ENCODE data around the gene SENP2. TPM values are rescaled to one million over a fixed set of nuclear protein-coding genes. Genes with fewer than 3 reads are reported as not detected.

Gene SENP2
- total RNA-seq, 1 experiment from 2014 or later: 46.4 TPM

- Histone ChIP-seq H3K36me3 (ENCODE audit: low read depth, low read length) (peaks cover 18% of the 10 kb centered on the region), H3K4me1 (ENCODE audit: insufficient read depth, low read length) (peaks cover 55% of the 10 kb centered on the region), H3K27me3 (ENCODE audit: low read length) (no peaks in the 10 kb centered on the region), H3K79me2 (ENCODE audit: low read length) (no peaks in the 10 kb centered on the region), H3K9ac (ENCODE audit: low read length) (no peak overlapping the region), H3F3A (ENCODE audit: low read length, unreplicated experiment) (peaks cover 9% of the 10 kb centered on the region), H3K9me3 (ENCODE audit: low read length) (no peaks in the 10 kb centered on the region), H3K4me3 (ENCODE audit: low read length) (no peak overlapping the region), H3K27ac (ENCODE audit: low read length) (peak overlapping the region; percentile 64), H4K20me1 (ENCODE audit: low read length) (no peaks in the 10 kb centered on the region), H3K9me2 (replicated peaks; ENCODE audit: low read length) (no peaks in the 10 kb centered on the region), H3K4me2 (ENCODE audit: low read length) (peak overlapping the region; percentile 32), H2AFZ (ENCODE audit: low read length) (no peak overlapping the region)
- no peak for DNase-seq
- TSS peak; percentile 13 for BruUV-seq (replicated peaks)
- no peak for ATAC-seq
- TF ChIP-seq EZH2phosphoT487 (IDR thresholded peaks at IDR 0.05; ENCODE audit: borderline replicate concordance, low read length): no peak
- TF ChIP-seq EZH2 (IDR thresholded peaks at IDR 0.05; ENCODE audit: low read length, unreplicated experiment): no peak
- no peak for TF ChIP-seq CTCF (conservative IDR thresholded peaks at IDR 0.05; ENCODE audit: low read depth, low read length)
- POLR2A ChIA-PET (ENCODE audit: unreplicated experiment): interaction anchor here (0.5 to 1.4 kb wide), 3 partner anchors 28 to 153 kb away, joined by 3 read pairs; no protein-coding TSS in a partner anchor
- CTCF ChIA-PET: interaction anchor here (0.6 to 1.1 kb wide), 2 partner anchors 111 to 176 kb away, joined by 3 to 7 read pairs; no protein-coding TSS in a partner anchor
- intact Hi-C loops (cut with micrococcal nuclease): loop anchor here (1.0 kb wide), 1 partner anchor 71 kb away; no protein-coding TSS in a partner anchor
Measured at GRCh38 chr3:185657691-185658503, 71.8 kb downstream of the SENP2 start.

GRCh38 chr3:185658504-185658912 is 72.4 kb downstream of the SENP2 start:
- intact Hi-C loops (cut with micrococcal nuclease): loop anchor here (1.0 kb wide), 1 partner anchor 71 kb away; no protein-coding TSS in a partner anchor
- Histone ChIP-seq H3K4me1 (ENCODE audit: insufficient read depth, low read length) (peaks cover 55% of the 10 kb centered on the region), H3K9me2 (replicated peaks; ENCODE audit: low read length) (no peaks in the 10 kb centered on the region), H3K27ac (ENCODE audit: low read length) (peak overlapping the region; percentile 64), H3K79me2 (ENCODE audit: low read length) (no peaks in the 10 kb centered on the region), H3K36me3 (ENCODE audit: low read depth, low read length) (peaks cover 18% of the 10 kb centered on the region), H2AFZ (ENCODE audit: low read length) (no peak overlapping the region), H3F3A (ENCODE audit: low read length, unreplicated experiment) (peaks cover 9% of the 10 kb centered on the region), H3K9ac (ENCODE audit: low read length) (no peak overlapping the region), H3K9me3 (ENCODE audit: low read length) (no peaks in the 10 kb centered on the region), H3K4me2 (ENCODE audit: low read length) (peak overlapping the region; percentile 32), H3K27me3 (ENCODE audit: low read length) (no peaks in the 10 kb centered on the region), H3K4me3 (ENCODE audit: low read length) (no peak overlapping the region), H4K20me1 (ENCODE audit: low read length) (no peaks in the 10 kb centered on the region)
- ChIA-PET POLR2A (ENCODE audit: unreplicated experiment) (interaction anchor here (0.5 to 1.4 kb wide), 2 partner anchors 100 to 154 kb away, joined by 3 read pairs; no protein-coding TSS in a partner anchor), CTCF (interaction anchor here (0.6 to 1.1 kb wide), 4 partner anchors 18 to 175 kb away, joined by 3 to 7 read pairs (median 4); no protein-coding TSS in a partner anchor)
- peak; percentile 97 for DNase-seq
- peak; percentile 68 for ATAC-seq
- no TSS peak for BruUV-seq (replicated peaks)
- no peak for TF ChIP-seq EZH2phosphoT487 (IDR thresholded peaks at IDR 0.05; ENCODE audit: borderline replicate concordance, low read length)
- TF ChIP-seq CTCF (conservative IDR thresholded peaks at IDR 0.05; ENCODE audit: low read depth, low read length): no peak
- no peak for TF ChIP-seq EZH2 (IDR thresholded peaks at IDR 0.05; ENCODE audit: low read length, unreplicated experiment)

Data from PC-3 (cell line).